ENCODE measurements around the gene DDX39A. TPM values are rescaled to one million over a fixed set of nuclear protein-coding genes. Genes with fewer than 3 reads are reported as not detected.
A peak's percentile ranks its signal among the peaks of the same experiment; 100 is the strongest.
"Not testable (repeated sequence)": the region's sequence is repeated elsewhere in the genome, so short reads cannot be mapped to it uniquely, and the experiment has no call there.

Gene DDX39A
- total RNA-seq, 1 donor = 60.6 TPM

DNA sequence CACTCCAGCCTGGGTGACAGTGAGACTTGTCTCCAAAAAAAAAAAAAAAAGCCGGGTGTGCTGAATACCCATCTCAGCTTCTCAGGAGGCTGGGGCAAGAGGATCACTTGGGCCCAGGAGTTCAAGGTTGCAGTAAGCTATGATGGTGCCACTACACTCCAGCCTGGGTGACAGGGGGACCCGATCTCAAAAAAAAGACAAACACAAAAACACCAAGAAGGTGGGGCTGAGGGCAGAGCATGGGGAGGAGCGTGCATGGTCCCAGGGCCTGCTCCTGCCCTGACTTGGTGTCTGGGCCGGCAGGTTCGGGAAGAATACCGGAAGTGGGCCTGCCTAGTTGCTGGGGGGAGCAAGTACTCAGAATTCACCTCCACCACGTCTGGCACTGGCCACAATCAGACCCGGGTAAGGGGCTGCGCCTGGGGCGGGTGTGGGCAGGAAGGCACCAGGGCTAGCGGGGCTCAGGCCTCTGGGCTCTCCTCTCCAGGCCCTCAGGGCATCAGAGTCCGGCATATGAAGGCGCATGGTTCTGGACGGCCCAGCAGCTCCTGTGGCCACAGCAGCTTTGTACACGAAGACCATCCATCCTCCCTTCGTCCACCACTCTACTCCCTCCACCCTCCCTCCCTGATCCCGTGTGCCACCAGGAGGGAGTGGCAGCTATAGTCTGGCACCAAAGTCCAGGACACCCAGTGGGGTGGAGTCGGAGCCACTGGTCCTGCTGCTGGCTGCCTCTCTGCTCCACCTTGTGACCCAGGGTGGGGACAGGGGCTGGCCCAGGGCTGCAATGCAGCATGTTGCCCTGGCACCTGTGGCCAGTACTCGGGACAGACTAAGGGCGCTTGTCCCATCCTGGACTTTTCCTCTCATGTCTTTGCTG, 11.3 kb downstream of the DDX39A start:
- TF ChIP-seq CTCF (IDR thresholded peaks at IDR 0.05; ENCODE audit: insufficient read depth, low read length) = no peak
- H3K4me3 ChIP-seq (ENCODE audit: low read depth, low read length) = no peak overlapping the region
- no peak for DNase-seq (ENCODE audit: low read depth)

GRCh38 chr19:14406645-14407401, 12.3 kb downstream of the DDX39A start:
- no peak overlapping the region for H3K4me3 ChIP-seq (ENCODE audit: low read depth, low read length)
- TF ChIP-seq CTCF (IDR thresholded peaks at IDR 0.05; ENCODE audit: insufficient read depth, low read length) = no peak

GRCh38 chr19:14405758-14406644, 13.1 kb downstream of the DDX39A start:
- peak; percentile 77 for TF ChIP-seq CTCF (IDR thresholded peaks at IDR 0.05; ENCODE audit: insufficient read depth, low read length)
- peak; percentile 75 for DNase-seq (ENCODE audit: low read depth)
- no peak overlapping the region for H3K4me3 ChIP-seq (ENCODE audit: low read depth, low read length)

More at GRCh38 chr19:14406645-14407401, 12.3 kb downstream of the DDX39A start:
- no peak for DNase-seq (ENCODE audit: low read depth)

DNA sequence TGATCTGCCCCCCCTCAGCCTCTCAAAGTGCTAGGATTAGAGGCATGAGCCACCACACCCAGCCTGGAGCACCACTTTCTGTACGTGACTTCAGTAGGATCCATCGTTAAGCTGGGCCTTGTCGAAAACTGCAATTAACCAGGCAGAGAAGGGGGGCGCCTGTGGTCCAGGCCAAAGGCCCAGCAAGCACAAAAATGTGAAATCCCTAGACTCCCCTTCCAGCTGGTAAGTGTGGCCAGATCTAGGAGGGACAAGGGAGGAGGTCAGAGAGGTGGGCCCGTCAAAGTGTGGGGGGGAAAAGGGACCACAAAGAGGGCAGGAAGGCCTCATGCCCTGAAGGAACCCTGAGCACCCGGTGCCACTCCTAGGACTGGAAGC, 13.8 kb downstream of the DDX39A start:
- no peak for TF ChIP-seq CTCF (IDR thresholded peaks at IDR 0.05; ENCODE audit: insufficient read depth, low read length)
- no peak overlapping the region for H3K4me3 ChIP-seq (ENCODE audit: low read depth, low read length)

DNA sequence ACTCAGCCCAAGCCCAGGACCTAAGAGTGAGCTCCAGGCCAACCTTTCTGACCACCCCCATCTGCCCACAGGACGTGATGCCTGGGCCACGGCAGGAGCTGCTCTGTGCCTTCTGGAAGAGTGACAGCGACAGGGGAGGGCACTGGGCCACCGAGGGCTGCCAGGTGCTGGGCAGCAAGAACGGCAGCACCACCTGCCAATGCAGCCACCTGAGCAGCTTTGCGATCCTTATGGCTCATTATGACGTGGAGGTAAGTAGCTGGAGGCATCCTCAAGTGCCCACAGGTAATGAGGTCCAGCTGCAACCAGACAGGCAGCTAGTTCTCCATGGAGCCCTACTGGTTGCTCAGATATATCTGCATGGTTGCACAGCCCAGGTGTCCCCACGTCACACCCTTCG, 14.8 kb downstream of the DDX39A start:
- no peak for TF ChIP-seq CTCF (IDR thresholded peaks at IDR 0.05; ENCODE audit: insufficient read depth, low read length)
- no peak overlapping the region for H3K4me3 ChIP-seq (ENCODE audit: low read depth, low read length)
- DNase-seq (ENCODE audit: low read depth) = no peak

More for the DNA sequence above, 13.8 kb downstream of the DDX39A start:
- DNase-seq (ENCODE audit: low read depth) = no peak

GRCh38 chr19:14403145-14403930, 15.8 kb downstream of the DDX39A start:
- not testable (repeated sequence) for DNase-seq (ENCODE audit: low read depth); H3K4me3 ChIP-seq (ENCODE audit: low read depth, low read length)

All from fibroblast of the aortic adventitia (primary cell).